CD4-positive, alpha-beta memory T cell (primary cell): ENCODE measurements around the gene SLC44A5. TPM values are rescaled to one million over a fixed set of nuclear protein-coding genes. Genes with fewer than 3 reads are reported as not detected.
"Not testable (repeated sequence)": the region's sequence is repeated elsewhere in the genome, so short reads cannot be mapped to it uniquely, and the experiment has no call there.

Experiments
- CTCF ChIA-PET: fragments of 350-600 bp; sonication (Branson Sonifier 250); formaldehyde crosslinking; loops from one replicate; lab custom pipeline; 2021; ENCODE audit warnings: inconsistent platforms; ENCODE audit not compliant: partially characterized antibody; lab: Charles Lee
- POLR2A ChIA-PET: fragments of 350-600 bp; sonication (Branson Sonifier 250); formaldehyde crosslinking; loops from one replicate; lab custom pipeline; 2021; ENCODE audit not compliant: partially characterized antibody; lab: Charles Lee
- DNase-seq, 5 donors: peaks; one replicate each; pipeline versions ENCODE4 v3.0.0 to v3.0.0-alpha.2; 2020 to 2022; ENCODE audit warnings: mixed read lengths in 1 of 5
- H3K27ac ChIP-seq: one replicate; pipeline ENCODE4 v1.7.0; 2013; ENCODE audit warnings: low read depth, low read length
- H3K27me3 ChIP-seq: 2 replicates; pipeline ENCODE4 v1.7.0; 2013; ENCODE audit warnings: mild to moderate bottlenecking, low read length, moderate library complexity; ENCODE audit not compliant: insufficient read depth
- H3K36me3 ChIP-seq: 2 replicates; pipeline ENCODE4 v1.7.0; 2013; ENCODE audit warnings: mild to moderate bottlenecking, low read length, moderate library complexity; ENCODE audit not compliant: insufficient read depth
- H3K4me1 ChIP-seq: 2 replicates; pipeline ENCODE4 v1.7.0; 2013; ENCODE audit warnings: mild to moderate bottlenecking, low read length, moderate library complexity; ENCODE audit not compliant: insufficient read depth
- H3K4me3 ChIP-seq, 2 donors: one replicate each; pipeline ENCODE4 v1.7.0; 2013; ENCODE audit warnings: low read length in 2 of 2, mild to moderate bottlenecking in 1 of 2
- H3K9me3 ChIP-seq, 2 donors: one replicate each; pipeline ENCODE4 v1.7.0; 2013; ENCODE audit warnings: low read length in 2 of 2, control low read depth in 1 of 2; ENCODE audit not compliant: control insufficient read depth in 1 of 2
- H3K27ac Mint-ChIP-seq, 7 donors: one replicate each; pipeline ENCODE4 v1.8.0; 2020 to 2021; ENCODE audit warnings: mixed read lengths in 7 of 7, mild to moderate bottlenecking in 6 of 7, inconsistent platforms in 3 of 7, moderate library complexity in 3 of 7
- H3K27me3 Mint-ChIP-seq, 2 donors: one replicate each; pipeline ENCODE4 v1.8.0; 2020 to 2021; ENCODE audit warnings: mixed read lengths in 2 of 2
- H3K36me3 Mint-ChIP-seq, 2 donors: one replicate each; pipeline ENCODE4 v1.8.0; 2020 to 2021; ENCODE audit warnings: mixed read lengths in 2 of 2, inconsistent platforms in 1 of 2, mild to moderate bottlenecking in 1 of 2
- H3K4me1 Mint-ChIP-seq, 4 donors: one replicate each; pipeline ENCODE4 v1.8.0; 2020 to 2021; ENCODE audit warnings: mixed read lengths in 4 of 4, mild to moderate bottlenecking in 1 of 4
- H3K4me3 Mint-ChIP-seq, 8 donors: one replicate each; pipeline ENCODE4 v1.8.0; 2020 to 2021; ENCODE audit warnings: mixed read lengths in 8 of 8, mild to moderate bottlenecking in 7 of 8, moderate library complexity in 6 of 8, inconsistent platforms in 3 of 8
- H3K9me3 Mint-ChIP-seq, 8 donors: one replicate each; pipeline ENCODE4 v1.8.0; 2020 to 2021; ENCODE audit warnings: mixed read lengths in 8 of 8, mild to moderate bottlenecking in 5 of 8, inconsistent platforms in 3 of 8, moderate library complexity in 1 of 8
- intact Hi-C: fragments of 100-400 bp; cut with micrococcal nuclease; formaldehyde crosslinking; loops from one replicate; pipeline ENCODE4 v1.15.1; 2023
- polyA plus RNA-seq, 2 donors: library from polyadenylated mRNA; unstranded; fragments of 300-500 nt; fragmentation: Illumina TruSeq; gene quantifications; one replicate each; pipeline ENCODE4 v1.2.3, GENCODE V29; 2021
- total RNA-seq, 2 experiments: library from RNA; stranded (reverse); gene quantifications; one replicate each; pipeline ENCODE4 v1.2.3, GENCODE V29; 2021

SLC44A5 gene
- total and polyA plus RNA-seq, 4 experiments from 2014 or later, result 1.0 to 3.3 (median 3.0) TPM; not detected in 1

DNA sequence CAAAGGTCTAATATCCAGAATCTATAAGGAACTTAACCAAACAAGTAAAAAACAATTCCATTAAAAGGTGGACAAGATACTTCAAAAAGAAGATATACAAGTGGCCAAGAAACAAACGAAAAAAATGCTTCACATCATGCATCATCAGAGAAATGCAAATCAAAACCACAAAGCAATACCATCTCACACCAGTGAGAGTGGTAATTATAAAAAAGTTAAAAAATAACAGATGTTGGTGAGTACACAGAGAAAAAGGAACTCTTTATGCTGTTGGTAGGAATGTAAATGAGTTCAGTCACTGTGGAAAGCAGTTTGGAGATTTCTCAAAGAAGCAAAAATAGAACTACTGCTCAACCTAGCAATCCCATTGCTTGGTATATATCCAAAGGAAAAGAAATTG is 218.6 kb downstream of the SLC44A5 start:
- ChIA-PET CTCF (no interaction called here), POLR2A (no interaction called here)
- Histone ChIP-seq H3K27me3 (no peaks in the 10 kb centered on the region), H3K4me3 (no peak overlapping the region), H3K4me1 (no peaks in the 10 kb centered on the region), H3K36me3 (no peaks in the 10 kb centered on the region), H3K27ac (no peak overlapping the region), H3K9me3 (peaks cover 0 to 3% of the 10 kb centered on the region in 2 donors)
- Mint-ChIP-seq H3K4me1 (peaks cover 0 to 3% (median 0%) of the 10 kb centered on the region in 4 donors), H3K27ac (no peak overlapping the region), H3K27me3 (no peaks in the 10 kb centered on the region), H3K4me3 (no peak overlapping the region), H3K36me3 (no peaks in the 10 kb centered on the region), H3K9me3 (peaks cover 0 to 44% (median 11%) of the 10 kb centered on the region in 8 donors)
- intact Hi-C loops, result no loop called here
- DNase-seq, result no peak

- intact Hi-C loops, H3K27ac ChIP-seq, H3K27me3 Mint-ChIP-seq: not testable (repeated sequence)
These were observed 235.2 kb downstream of the SLC44A5 start for GRCh38 chr1:75375476-75376447.

DNA sequence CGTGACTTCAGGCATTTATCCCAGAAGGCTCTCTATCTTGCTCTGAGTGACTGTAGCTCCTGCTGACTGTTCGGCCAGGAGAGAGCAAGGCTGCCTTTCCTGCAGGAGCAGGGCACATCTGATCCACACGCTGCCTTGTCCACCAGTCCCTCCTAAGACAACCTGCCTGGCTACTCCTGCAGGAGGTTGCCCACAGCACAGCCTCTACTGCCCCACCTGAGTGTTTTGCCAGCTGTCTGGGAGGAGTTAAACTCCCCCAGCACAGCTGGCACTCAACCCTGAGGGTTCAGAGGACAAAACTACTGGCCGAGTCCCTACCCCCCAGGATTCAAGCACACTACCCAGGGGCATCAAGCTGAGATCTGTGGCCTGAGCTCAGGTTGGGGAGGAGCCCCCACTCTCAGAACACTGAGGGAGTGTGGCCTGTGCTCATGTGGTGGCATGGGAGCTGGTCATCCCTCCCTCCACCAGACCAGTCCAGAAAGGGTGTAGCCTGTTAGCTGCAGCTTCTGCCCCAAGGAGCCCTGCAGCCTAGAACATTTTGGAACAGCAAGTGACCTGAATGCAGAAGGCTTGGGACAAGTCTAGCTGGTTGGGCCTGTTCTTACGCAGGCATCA is 237.3 kb downstream of the SLC44A5 start:
- intact Hi-C loops, result no loop called here
- Histone ChIP-seq H3K36me3 (no peaks in the 10 kb centered on the region), H3K4me3 (no peak overlapping the region), H3K27ac (no peak overlapping the region), H3K9me3 (no peaks in the 10 kb centered on the region), H3K4me1 (no peaks in the 10 kb centered on the region), H3K27me3 (no peaks in the 10 kb centered on the region)
- peaks cover 0 to 17% (median 4%) of the 10 kb centered on the region in 8 donors for H3K9me3 Mint-ChIP-seq
- ChIA-PET POLR2A (no interaction called here), CTCF (no interaction called here)
- H3K27me3 Mint-ChIP-seq, result peaks cover 0 to 2% of the 10 kb centered on the region in 2 donors
- H3K4me3 Mint-ChIP-seq, result no peak overlapping the region
- DNase-seq, result peak in 1 of 5 donors; percentile 1
- H3K27ac Mint-ChIP-seq, result no peak overlapping the region
- H3K36me3 Mint-ChIP-seq, result peaks cover 0 to under 1% of the 10 kb centered on the region in 2 donors
- H3K4me1 Mint-ChIP-seq, result peaks cover 0 to 12% (median 4%) of the 10 kb centered on the region in 4 donors

More at GRCh38 chr1:75375476-75376447, 235.2 kb downstream of the SLC44A5 start:
- H3K27me3 ChIP-seq, H3K36me3 Mint-ChIP-seq, CTCF ChIA-PET, H3K4me3 ChIP-seq, H3K36me3 ChIP-seq, H3K4me1 ChIP-seq, H3K9me3 Mint-ChIP-seq, POLR2A ChIA-PET, H3K9me3 ChIP-seq: not testable (repeated sequence)
- Mint-ChIP-seq H3K4me3 (peak overlapping the region in 6 of 8 donors; percentile 90 to 98 (median 94)), H3K27ac (peak overlapping the region in 5 of 7 donors; percentile 78 to 98 (median 91)), H3K4me1 (peaks cover 0 to 12% (median 4%) of the 10 kb centered on the region in 4 donors)
- DNase-seq, result peak in 4 of 5 donors; percentile 6 to 41 (median 32)

GRCh38 chr1:75366595-75366994 is 244.3 kb downstream of the SLC44A5 start:
- intact Hi-C loops, result no loop called here
- H3K4me1 Mint-ChIP-seq, result no peaks in the 10 kb centered on the region

DNA sequence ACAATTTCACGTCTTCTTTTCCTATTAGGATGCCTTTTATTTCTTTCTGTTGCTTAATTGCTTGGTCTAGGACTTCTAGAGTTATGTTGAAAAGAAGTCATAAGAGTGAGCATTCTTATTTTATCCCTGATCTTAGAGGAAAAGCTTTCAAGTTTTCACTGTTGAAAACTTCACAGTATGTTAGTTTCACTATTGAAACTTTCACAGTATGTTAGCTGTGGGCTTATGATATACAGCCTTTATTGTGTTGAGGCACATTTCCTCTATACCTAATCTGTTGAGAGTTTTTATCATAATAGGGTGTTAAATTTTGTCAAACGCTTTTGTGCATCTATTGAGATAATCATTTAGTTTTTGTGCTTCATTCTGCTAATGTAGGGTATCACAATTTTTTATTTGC is 249.7 kb downstream of the SLC44A5 start:
- Mint-ChIP-seq H3K4me3 (no peak overlapping the region), H3K27me3 (no peaks in the 10 kb centered on the region), H3K36me3 (no peaks in the 10 kb centered on the region), H3K4me1 (no peaks in the 10 kb centered on the region), H3K27ac (no peak overlapping the region), H3K9me3 (peaks cover 0 to 48% (median 17%) of the 10 kb centered on the region in 8 donors)
- POLR2A ChIA-PET, result no interaction called here
- no peaks in the 10 kb centered on the region for H3K36me3 ChIP-seq
- no peaks in the 10 kb centered on the region for H3K4me1 ChIP-seq
- no peak for DNase-seq
- no peak overlapping the region for H3K27ac ChIP-seq
- no peaks in the 10 kb centered on the region for H3K27me3 ChIP-seq
- intact Hi-C loops, result no loop called here
- CTCF ChIA-PET, result no interaction called here
- H3K4me3 ChIP-seq, result no peak overlapping the region
- no peaks in the 10 kb centered on the region for H3K9me3 ChIP-seq

More at GRCh38 chr1:75366595-75366994, 244.3 kb downstream of the SLC44A5 start:
- no peak overlapping the region for H3K4me3 ChIP-seq
- POLR2A ChIA-PET, result no interaction called here
- no peaks in the 10 kb centered on the region for H3K4me1 ChIP-seq
- CTCF ChIA-PET, result no interaction called here
- Mint-ChIP-seq H3K4me3 (no peak overlapping the region), H3K36me3 (peaks cover 0 to 4% of the 10 kb centered on the region in 2 donors), H3K9me3 (peaks cover 0 to 51% (median 30%) of the 10 kb centered on the region in 8 donors), H3K27me3 (no peaks in the 10 kb centered on the region), H3K27ac (no peak overlapping the region)
- no peak for DNase-seq
- no peak overlapping the region for H3K27ac ChIP-seq
- no peaks in the 10 kb centered on the region for H3K27me3 ChIP-seq
- H3K9me3 ChIP-seq, result peaks cover 0 to 7% of the 10 kb centered on the region in 2 donors
- H3K36me3 ChIP-seq, result no peaks in the 10 kb centered on the region

DNA sequence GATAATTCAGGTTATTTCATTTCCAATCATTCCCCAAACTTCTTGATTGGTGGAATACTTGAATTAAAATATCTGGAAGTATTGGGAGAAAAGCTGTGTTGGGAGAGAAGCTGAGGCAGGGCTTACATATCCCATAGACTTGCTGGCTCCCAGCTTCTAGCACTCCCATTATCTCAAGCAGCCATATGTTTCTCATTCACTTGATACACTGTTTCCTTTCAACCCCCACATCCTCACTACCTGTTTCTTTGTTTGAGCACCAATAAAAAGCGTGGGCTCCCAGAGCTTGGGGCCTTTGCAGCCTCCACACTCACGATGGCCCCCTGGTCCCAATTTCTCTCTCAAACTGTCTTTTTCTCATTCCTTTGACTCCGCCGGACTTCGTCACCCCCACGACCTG is 256.6 kb downstream of the SLC44A5 start:
- H3K4me3 ChIP-seq, intact Hi-C loops, DNase-seq, H3K9me3 Mint-ChIP-seq, H3K27ac ChIP-seq, H3K4me1 ChIP-seq, H3K27me3 ChIP-seq, H3K4me1 Mint-ChIP-seq, H3K36me3 ChIP-seq, POLR2A ChIA-PET, H3K36me3 Mint-ChIP-seq, CTCF ChIA-PET, H3K27me3 Mint-ChIP-seq, H3K4me3 Mint-ChIP-seq, H3K27ac Mint-ChIP-seq, H3K9me3 ChIP-seq: not testable (repeated sequence)

DNA sequence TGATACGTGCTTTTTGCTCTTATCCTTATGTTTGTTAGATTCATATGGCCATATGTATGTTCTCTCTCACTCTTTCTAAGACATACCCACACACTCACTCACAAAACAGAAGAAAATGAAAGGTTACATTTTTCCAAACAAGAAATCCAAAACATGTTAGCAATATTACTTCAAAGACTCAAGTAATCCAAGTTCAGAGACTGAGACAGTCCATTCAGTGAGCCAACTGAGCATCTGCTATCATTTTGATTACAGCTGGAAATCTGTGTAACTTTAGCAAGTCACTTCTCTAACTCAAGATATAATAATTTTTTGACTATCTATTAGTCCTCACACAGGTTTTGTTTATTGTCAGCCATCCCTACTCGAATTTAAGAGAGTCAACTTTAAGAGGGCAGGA is 257.9 kb downstream of the SLC44A5 start:
- Histone ChIP-seq H3K27ac (no peak overlapping the region), H3K9me3 (no peaks in the 10 kb centered on the region), H3K4me1 (no peaks in the 10 kb centered on the region), H3K4me3 (no peak overlapping the region), H3K27me3 (no peaks in the 10 kb centered on the region), H3K36me3 (no peaks in the 10 kb centered on the region)
- intact Hi-C loops, result no loop called here
- Mint-ChIP-seq H3K9me3 (peaks cover 0 to 3% (median 0%) of the 10 kb centered on the region in 8 donors), H3K27me3 (no peaks in the 10 kb centered on the region), H3K36me3 (no peaks in the 10 kb centered on the region), H3K4me3 (no peak overlapping the region), H3K4me1 (no peaks in the 10 kb centered on the region), H3K27ac (no peak overlapping the region)
- DNase-seq, result no peak
- CTCF ChIA-PET, result no interaction called here
- POLR2A ChIA-PET, result no interaction called here
